T-cell (primary cell): Measurements from ENCODE around the gene NCDN. TPM values are rescaled to one million over a fixed set of nuclear protein-coding genes. Genes with fewer than 3 reads are reported as not detected.

Source experiments
- ATAC-seq, 4 experiments: fragments of 200-7000 bp in 3 of 4; fragments of 150-1000 bp in 1 of 4; cut with Tn5 transposase; replicated peaks in 1 of 4; 1 replicate in 3 of 4; 2 replicates in 1 of 4; pipeline ENCODE4 v1.10.0; 2021; ENCODE audit warnings: moderate library complexity in 3 of 4, mild to moderate bottlenecking in 2 of 4, moderate number of reproducible peaks in 1 of 4
- CTCF ChIA-PET, 2 donors: fragments of 300-600 bp; sonication (Branson Sonifier 250); formaldehyde crosslinking; loops; one replicate each; lab custom pipeline; 2022; ENCODE audit warnings: antibody characterized with exemption in 2 of 2; lab: Charles Lee
- POLR2A ChIA-PET, 2 donors: fragments of 300-600 bp; sonication (Branson Sonifier 250); formaldehyde crosslinking; loops; one replicate each; lab custom pipeline; 2022; ENCODE audit warnings: antibody characterized with exemption in 2 of 2; lab: Charles Lee
- DNase-seq, 35 experiments: peaks; one replicate each; pipeline versions ENCODE4 v3.0.0 to v3.0.0-alpha.2; 2013 to 2023
- H3K27ac ChIP-seq: one replicate; pipeline ENCODE4 v1.5.1; 2013; ENCODE audit warnings: low read length
- H3K27me3 ChIP-seq, 2 experiments: replicated peaks in 1 of 2; 1 replicate in 1 of 2; 2 replicates in 1 of 2; pipeline versions ENCODE4 v1.6.1 to v1.7.0; 2013; ENCODE audit warnings: low read length in 1 of 2, mixed read lengths in 1 of 2; ENCODE audit not compliant: control insufficient read depth in 2 of 2, insufficient read depth in 2 of 2; ENCODE audit errors: extremely low read depth in 1 of 2
- H3K36me3 ChIP-seq, 2 donors: 1 replicate in 1 of 2; 2 replicates in 1 of 2; pipeline versions ENCODE4 v1.6.1 to v1.7.0; 2013; ENCODE audit warnings: low read length in 1 of 2; ENCODE audit not compliant: control insufficient read depth in 2 of 2, insufficient read depth in 1 of 2; ENCODE audit errors: extremely low read depth in 1 of 2
- H3K4me1 ChIP-seq, 2 experiments: 1 replicate in 1 of 2; 2 replicates in 1 of 2; pipeline versions ENCODE4 v1.6.1 to v1.7.0; 2013; ENCODE audit warnings: low read length in 2 of 2, mixed read lengths in 1 of 2; ENCODE audit not compliant: insufficient read depth in 2 of 2, control insufficient read depth in 1 of 2; ENCODE audit errors: extremely low read depth in 1 of 2
- H3K4me3 ChIP-seq, 2 donors: 1 replicate in 1 of 2; 2 replicates in 1 of 2; pipeline versions ENCODE4 v1.5.1 to v1.7.0; 2013; ENCODE audit warnings: mild to moderate bottlenecking in 2 of 2, low read length in 1 of 2, moderate library complexity in 1 of 2; ENCODE audit not compliant: control insufficient read depth in 1 of 2; ENCODE audit errors: extremely low read depth in 1 of 2
- H3K9me3 ChIP-seq: 2 replicates; pipeline ENCODE4 v1.7.0; 2013
- H3K27ac Mint-ChIP-seq, 2 donors: one replicate each; pipeline ENCODE4 v1.8.0; 2020 to 2021; ENCODE audit warnings: mild to moderate bottlenecking in 2 of 2, mixed read lengths in 2 of 2
- H3K27me3 Mint-ChIP-seq, 2 donors: one replicate each; pipeline ENCODE4 v1.8.0; 2021 to 2022; ENCODE audit warnings: mixed read lengths in 2 of 2
- H3K36me3 Mint-ChIP-seq: one replicate; pipeline ENCODE4 v1.8.0; 2021; ENCODE audit warnings: mixed read lengths
- H3K4me1 Mint-ChIP-seq, 3 donors: one replicate each; pipeline ENCODE4 v1.8.0; 2020 to 2022; ENCODE audit warnings: mixed read lengths in 3 of 3, mild to moderate bottlenecking in 1 of 3
- H3K4me3 Mint-ChIP-seq, 3 donors: one replicate each; pipeline ENCODE4 v1.8.0; 2020 to 2022; ENCODE audit warnings: mild to moderate bottlenecking in 3 of 3, mixed read lengths in 3 of 3, moderate library complexity in 3 of 3
- H3K9me3 Mint-ChIP-seq, 3 donors: one replicate each; pipeline ENCODE4 v1.8.0; 2020 to 2022; ENCODE audit warnings: mixed read lengths in 3 of 3
- WGBS: methylation state at CpG from one replicate; pipeline ENCODE4 v1.1.5; 2013; ENCODE audit warnings: missing lambda C conversion rate; ENCODE audit not compliant: insufficient coverage; 5-methylcytosine and 5-hydroxymethylcytosine counted together
- total RNA-seq, 35 experiments: library from RNA in 6 of 35; stranded (reverse) in 6 of 35; fragments of 120-200 nt in 1 of 35; gene quantifications; one replicate each; pipeline versions ENCODE4 v1.2.1 to v1.2.4 and lab custom pipeline; 2013 to 2026

NCDN gene
- total RNA-seq, 5 donors from 2014 or later (not counting 1 experiment from before 2014, with no cell fraction given) = 19.8 to 34.0 (median 31.4) TPM

DNA sequence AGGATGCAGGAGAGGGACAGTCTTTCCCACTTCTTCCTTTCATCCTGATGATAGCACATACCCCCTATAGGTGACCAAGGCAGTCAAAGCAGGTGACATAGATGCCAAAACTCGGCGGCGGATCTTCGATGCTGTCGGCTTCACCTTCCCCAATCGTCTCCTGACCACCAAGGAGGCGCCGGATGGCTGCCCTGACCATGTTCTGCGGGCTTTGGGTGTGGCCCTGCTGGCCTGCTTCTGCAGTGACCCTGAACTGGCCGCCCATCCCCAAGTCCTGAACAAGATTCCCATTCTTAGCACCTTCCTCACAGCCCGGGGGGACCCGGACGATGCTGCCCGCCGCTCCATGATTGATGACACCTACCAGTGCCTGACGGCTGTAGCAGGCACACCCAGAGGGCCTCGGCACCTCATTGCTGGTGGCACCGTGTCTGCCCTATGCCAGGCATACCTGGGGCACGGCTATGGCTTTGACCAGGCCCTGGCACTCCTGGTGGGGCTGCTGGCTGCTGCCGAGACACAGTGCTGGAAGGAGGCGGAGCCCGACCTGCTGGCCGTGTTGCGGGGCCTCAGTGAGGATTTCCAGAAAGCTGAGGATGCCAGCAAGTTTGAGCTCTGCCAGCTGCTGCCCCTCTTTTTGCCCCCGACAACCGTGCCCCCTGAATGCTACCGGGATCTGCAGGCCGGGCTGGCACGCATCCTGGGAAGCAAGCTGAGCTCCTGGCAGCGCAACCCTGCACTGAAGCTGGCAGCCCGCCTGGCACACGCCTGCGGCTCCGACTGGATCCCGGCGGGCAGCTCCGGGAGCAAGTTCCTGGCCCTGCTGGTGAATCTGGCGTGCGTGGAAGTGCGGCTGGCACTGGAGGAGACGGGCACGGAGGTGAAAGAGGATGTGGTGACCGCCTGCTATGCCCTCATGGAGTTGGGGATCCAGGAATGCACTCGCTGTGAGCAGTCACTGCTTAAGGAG, 2.9 kb downstream of the NCDN start:
- no peaks in the 10 kb centered on the region for H3K27me3 ChIP-seq
- H3K9me3 ChIP-seq = no peaks in the 10 kb centered on the region
- Mint-ChIP-seq H3K4me1 (peaks cover 54 to 64% (median 58%) of the 10 kb centered on the region in 3 donors), H3K36me3 (peaks cover 7% of the 10 kb centered on the region), H3K27me3 (no peaks in the 10 kb centered on the region), H3K9me3 (no peaks in the 10 kb centered on the region), H3K4me3 (no peak overlapping the region), H3K27ac (peak overlapping the region; percentile 23 to 86)
- no peak for DNase-seq
- ChIA-PET POLR2A (no interaction called here), CTCF (interaction anchor here (1.1 to 2.0 kb wide), 2 partner anchors 109 to 110 kb away, joined by 3 to 7 read pairs; no protein-coding TSS in a partner anchor)
- no peak overlapping the region for H3K27ac ChIP-seq
- H3K4me3 ChIP-seq = no peak overlapping the region
- 92% methylated on average over 43 of the region's 44 CpGs for WGBS
- peaks cover 0 to 7% of the 10 kb centered on the region in 2 donors for H3K36me3 ChIP-seq
- peaks cover 12 to 36% of the 10 kb centered on the region in 2 experiments for H3K4me1 ChIP-seq
- ATAC-seq = no peak

DNA sequence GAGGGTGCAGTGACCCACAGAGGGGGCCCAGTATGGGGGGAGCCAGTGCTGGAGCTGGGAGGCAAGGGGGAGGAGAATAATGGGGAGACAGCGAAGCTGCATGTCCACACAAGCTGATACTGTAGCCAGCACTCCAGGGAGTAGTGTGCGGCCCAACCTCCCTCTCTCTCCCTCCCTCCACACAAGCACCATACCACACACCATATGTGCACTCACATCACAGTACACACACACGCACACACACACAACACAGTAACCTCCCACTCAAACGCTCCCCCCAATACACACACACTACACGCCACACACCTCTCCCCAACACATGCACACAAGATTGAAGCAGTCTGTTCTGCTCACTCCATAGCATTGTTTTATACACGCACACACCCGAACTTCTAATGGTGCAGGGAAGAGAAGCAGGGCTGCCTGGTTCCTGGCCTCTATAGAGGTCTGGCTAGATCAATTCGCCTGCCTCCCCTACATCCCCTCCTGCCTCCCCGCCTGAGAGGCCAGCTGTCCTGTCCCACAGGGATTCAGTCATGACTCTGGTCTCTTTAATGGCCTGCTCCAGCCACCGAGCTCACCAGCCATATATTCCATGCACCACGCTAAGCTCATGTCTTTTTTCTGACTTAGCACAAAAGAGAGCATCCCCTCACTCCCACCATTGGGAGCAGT, 3.8 kb downstream of the NCDN start:
- Mint-ChIP-seq H3K4me1 (peaks cover 45 to 55% (median 49%) of the 10 kb centered on the region in 3 donors), H3K9me3 (no peaks in the 10 kb centered on the region), H3K4me3 (no peak overlapping the region), H3K27me3 (no peaks in the 10 kb centered on the region), H3K36me3 (peaks cover 7% of the 10 kb centered on the region), H3K27ac (peak overlapping the region; percentile 17 to 47)
- no peak overlapping the region for H3K27ac ChIP-seq
- peaks cover 4 to 35% of the 10 kb centered on the region in 2 experiments for H3K4me1 ChIP-seq
- peaks cover 3 to 7% of the 10 kb centered on the region in 2 donors for H3K36me3 ChIP-seq
- DNase-seq = no peak
- CTCF ChIA-PET = no interaction called here
- 89% methylated on average over 10 of the region's 11 CpGs for WGBS
- no peaks in the 10 kb centered on the region for H3K9me3 ChIP-seq
- H3K27me3 ChIP-seq = no peaks in the 10 kb centered on the region
- H3K4me3 ChIP-seq = no peak overlapping the region
- POLR2A ChIA-PET = interaction anchor here in 1 of 2 donors (0.5 kb wide), 1 partner anchor 233 kb away, joined by 7 read pairs; no protein-coding TSS in a partner anchor
- ATAC-seq = no peak

DNA sequence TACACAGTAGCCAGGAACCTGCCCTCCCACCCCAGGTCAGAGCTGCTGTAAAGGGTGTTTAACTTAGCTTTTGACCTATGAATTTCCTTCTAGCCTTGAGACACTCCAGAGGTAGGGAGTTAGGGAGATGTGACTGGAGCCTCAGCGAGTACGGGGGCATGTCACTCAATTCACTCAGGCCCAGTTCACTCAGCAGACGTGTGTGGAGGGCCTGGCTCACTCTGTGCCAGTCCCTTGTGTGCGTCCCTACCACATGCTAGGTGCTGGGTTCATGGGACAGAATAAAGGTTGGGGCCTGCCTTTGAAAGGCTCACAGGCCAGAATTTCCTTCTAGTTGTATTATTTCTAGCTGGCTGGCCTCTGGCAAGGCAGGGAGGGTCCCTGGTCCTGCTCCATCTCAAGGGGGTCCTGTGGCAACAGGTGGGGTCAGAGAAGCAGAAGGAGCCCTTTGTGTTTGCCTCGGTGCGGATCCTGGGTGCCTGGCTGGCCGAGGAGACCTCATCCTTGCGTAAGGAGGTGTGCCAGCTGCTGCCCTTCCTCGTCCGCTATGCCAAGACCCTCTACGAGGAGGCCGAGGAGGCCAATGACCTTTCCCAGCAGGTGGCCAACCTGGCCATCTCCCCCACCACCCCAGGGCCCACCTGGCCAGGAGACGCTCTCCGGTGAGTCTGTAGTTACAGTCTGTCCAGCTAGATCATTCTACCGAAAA, 4.5 kb downstream of the NCDN start:
- Histone ChIP-seq H3K9me3 (no peaks in the 10 kb centered on the region), H3K27ac (no peak overlapping the region), H3K36me3 (peaks cover 3 to 7% of the 10 kb centered on the region in 2 donors), H3K4me1 (peaks cover 2 to 30% of the 10 kb centered on the region in 2 experiments), H3K4me3 (no peak overlapping the region), H3K27me3 (no peaks in the 10 kb centered on the region)
- peaks cover 42 to 51% (median 46%) of the 10 kb centered on the region in 3 donors for H3K4me1 Mint-ChIP-seq
- CTCF ChIA-PET = interaction anchor here in 1 of 2 donors (1.0 kb wide), 1 partner anchor 111 kb away, joined by 4 read pairs; no protein-coding TSS in a partner anchor
- ATAC-seq = no peak
- 87% methylated on average over 12 of the region's 15 CpGs for WGBS
- H3K36me3 Mint-ChIP-seq = peaks cover 7% of the 10 kb centered on the region
- H3K4me3 Mint-ChIP-seq = no peak overlapping the region
- DNase-seq = no peak
- no peaks in the 10 kb centered on the region for H3K27me3 Mint-ChIP-seq
- no peaks in the 10 kb centered on the region for H3K9me3 Mint-ChIP-seq
- H3K27ac Mint-ChIP-seq = peak overlapping the region in 1 of 2 donors; percentile 71
- POLR2A ChIA-PET = interaction anchor here in 1 of 2 donors (0.5 kb wide), 1 partner anchor 232 kb away, joined by 7 read pairs; no protein-coding TSS in a partner anchor

DNA sequence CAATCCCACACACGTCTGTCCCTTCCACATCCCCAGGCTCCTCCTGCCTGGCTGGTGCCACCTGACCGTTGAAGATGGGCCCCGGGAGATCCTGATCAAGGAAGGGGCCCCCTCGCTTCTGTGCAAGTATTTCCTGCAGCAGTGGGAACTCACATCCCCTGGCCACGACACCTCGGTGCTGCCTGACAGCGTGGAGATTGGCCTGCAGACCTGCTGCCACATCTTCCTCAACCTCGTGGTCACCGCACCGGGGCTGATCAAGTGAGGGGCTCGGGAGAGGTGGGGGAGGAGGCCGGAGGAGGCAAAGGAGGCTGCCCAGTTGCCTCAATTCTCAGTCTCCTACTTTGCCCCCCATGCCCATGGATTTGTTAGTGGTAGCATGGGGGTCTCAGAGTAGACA, 5.6 kb downstream of the NCDN start:
- Histone ChIP-seq H3K27ac (no peak overlapping the region), H3K9me3 (no peaks in the 10 kb centered on the region), H3K4me1 (peaks cover 0 to 25% of the 10 kb centered on the region in 2 experiments), H3K27me3 (no peaks in the 10 kb centered on the region), H3K4me3 (no peak overlapping the region), H3K36me3 (peaks cover 3 to 7% of the 10 kb centered on the region in 2 donors)
- peaks cover 41 to 48% (median 45%) of the 10 kb centered on the region in 3 donors for H3K4me1 Mint-ChIP-seq
- no peaks in the 10 kb centered on the region for H3K27me3 Mint-ChIP-seq
- POLR2A ChIA-PET = no interaction called here
- no peaks in the 10 kb centered on the region for H3K9me3 Mint-ChIP-seq
- H3K27ac Mint-ChIP-seq = no peak overlapping the region
- H3K4me3 Mint-ChIP-seq = no peak overlapping the region
- 36% methylated on average over 7 of the region's 12 CpGs for whole genome bisulfite sequencing
- CTCF ChIA-PET = interaction anchor here in 1 of 2 donors (1.0 kb wide), 1 partner anchor 112 kb away, joined by 4 read pairs; no protein-coding TSS in a partner anchor
- DNase-seq (no peak), ATAC-seq (no peak)
- H3K36me3 Mint-ChIP-seq = peaks cover 7% of the 10 kb centered on the region

DNA sequence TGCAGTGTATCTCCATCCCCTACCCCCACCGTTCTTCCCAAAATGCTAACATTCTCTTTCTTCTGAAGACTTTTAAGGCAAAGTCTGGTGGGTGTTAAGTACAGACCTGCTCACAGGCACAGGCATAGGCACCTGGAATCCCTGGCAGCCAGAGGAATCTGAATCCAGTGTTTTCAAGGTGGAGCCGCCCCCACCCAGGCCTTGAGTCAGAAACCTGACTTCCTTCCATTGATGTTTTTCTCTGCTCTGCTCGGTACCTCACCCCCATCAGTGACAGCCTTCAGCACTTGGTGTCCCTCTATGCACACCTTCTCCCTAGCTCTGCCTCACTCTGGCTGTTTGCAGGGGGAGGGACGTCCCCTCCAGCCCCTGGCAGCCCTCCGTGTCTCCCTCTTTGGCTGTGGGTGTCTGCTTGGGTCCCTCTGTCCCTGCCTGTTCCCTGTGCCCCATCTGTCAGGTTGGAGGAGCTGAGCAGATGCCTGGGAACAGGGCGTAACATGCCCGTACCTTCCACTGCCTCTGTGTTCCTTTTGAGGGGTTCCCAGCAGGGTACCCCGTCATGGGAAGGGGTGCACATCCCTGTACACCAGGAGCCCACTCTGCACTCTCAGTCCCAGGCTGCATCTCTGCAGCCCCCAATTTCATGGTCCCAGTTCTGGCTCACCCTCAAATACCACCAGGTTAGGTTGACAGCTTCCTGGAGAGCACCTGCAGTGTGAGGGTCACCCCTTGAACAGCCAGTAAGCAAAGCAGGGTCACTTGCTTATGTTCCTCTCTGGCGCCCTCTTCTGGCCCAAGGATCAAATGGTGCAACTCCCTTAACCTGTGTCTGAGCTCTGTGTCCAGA, 6.7 kb downstream of the NCDN start:
- Mint-ChIP-seq H3K9me3 (no peaks in the 10 kb centered on the region), H3K4me1 (peaks cover 40 to 47% (median 44%) of the 10 kb centered on the region in 3 donors)

More for the DNA sequence above, 6.7 kb downstream of the NCDN start:
- Mint-ChIP-seq H3K4me3 (peak overlapping the region in 1 of 3 donors; percentile 28), H3K36me3 (peaks cover 7% of the 10 kb centered on the region), H3K27ac (peak overlapping the region; percentile 56 to 76), H3K27me3 (no peaks in the 10 kb centered on the region)
- DNase-seq (peak; percentile 48 to 89 (median 73)), ATAC-seq (peak; percentile 61 to 76 (median 70))
- H3K36me3 ChIP-seq = peaks cover 3 to 7% of the 10 kb centered on the region in 2 donors
- CTCF ChIA-PET = interaction anchor here (0.9 to 2.1 kb wide), 19 partner anchors 8 to 163 kb away, joined by 3 to 56 read pairs (median 4); partner anchors contain the start of gene TFAP2E (in 1 of the 2)
- no peak overlapping the region for H3K4me3 ChIP-seq
- no peaks in the 10 kb centered on the region for H3K9me3 ChIP-seq
- WGBS = 81% methylated on average over 5 of the region's 9 CpGs
- H3K27me3 ChIP-seq = no peaks in the 10 kb centered on the region
- H3K4me1 ChIP-seq = peaks cover 0 to 16% of the 10 kb centered on the region in 2 experiments
- no peak overlapping the region for H3K27ac ChIP-seq
- POLR2A ChIA-PET = interaction anchor here in 1 of 2 donors (0.5 kb wide), 1 partner anchor 163 kb away, joined by 4 read pairs; no protein-coding TSS in a partner anchor
